Measurements from ENCODE around the gene FGF18. TPM values are rescaled to one million over a fixed set of nuclear protein-coding genes. Genes with fewer than 3 reads are reported as not detected.
"Not testable (repeated sequence)": the region's sequence is repeated elsewhere in the genome, so short reads cannot be mapped to it uniquely, and the experiment has no call there.

FGF18 gene
- total RNA-seq, 1 donor from 2014 or later, result 1.2 TPM

DNA sequence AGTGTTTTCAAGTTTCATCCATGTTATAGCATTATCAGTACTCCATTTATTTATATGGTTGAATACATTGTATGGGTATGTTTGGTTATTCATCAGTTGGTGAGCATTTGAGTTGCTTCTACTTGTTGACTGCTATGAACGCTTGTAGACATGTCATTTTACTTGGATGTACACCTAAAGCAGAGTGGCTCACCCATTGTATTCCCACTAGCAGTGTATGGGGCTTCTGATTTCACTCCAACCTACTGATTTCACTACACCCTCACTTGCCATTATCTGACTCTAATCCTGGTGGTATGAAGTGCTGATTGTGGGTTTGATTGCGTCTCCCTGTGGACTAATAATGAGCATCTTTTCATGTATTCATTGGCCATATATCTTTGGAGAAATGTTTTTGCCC is 22.3 kb upstream of the FGF18 start:
- Histone ChIP-seq H3K27me3 (ENCODE audit: insufficient read depth, low read length) (no peaks in the 10 kb centered on the region), H3K9ac (ENCODE audit: low read length) (no peak overlapping the region), H3K4me3 (ENCODE audit: insufficient read depth, low read depth, low read length) (no peak overlapping the region), H3K9me3 (ENCODE audit: insufficient read depth, low read depth, low read length) (no peaks in the 10 kb centered on the region), H4K20me1 (ENCODE audit: insufficient read depth, low read length) (peaks cover 97% of the 10 kb centered on the region), H3K4me2 (ENCODE audit: low read length) (no peak overlapping the region), H2AFZ (ENCODE audit: low read depth, low read length) (no peak overlapping the region), H3K36me3 (ENCODE audit: insufficient read depth, low read length) (peaks cover 88% of the 10 kb centered on the region), H3K79me2 (ENCODE audit: insufficient read depth, low read length) (peaks cover 97% of the 10 kb centered on the region), H3K27ac (ENCODE audit: low read depth, low read length) (no peak overlapping the region), H3K4me1 (ENCODE audit: insufficient read depth, low read length) (peaks cover 2% of the 10 kb centered on the region)
- H3K9me3 Mint-ChIP-seq (ENCODE audit: unreplicated experiment), result no peaks in the 10 kb centered on the region
- H3K27ac Mint-ChIP-seq (ENCODE audit: unreplicated experiment), result no peak overlapping the region
- H3K4me1 Mint-ChIP-seq (ENCODE audit: low read depth, unreplicated experiment), result peaks cover 11% of the 10 kb centered on the region
- TF ChIP-seq EZH2 (IDR thresholded peaks at IDR 0.05; ENCODE audit: insufficient read depth, low read length), result no peak
- TF ChIP-seq, protein P1, sequence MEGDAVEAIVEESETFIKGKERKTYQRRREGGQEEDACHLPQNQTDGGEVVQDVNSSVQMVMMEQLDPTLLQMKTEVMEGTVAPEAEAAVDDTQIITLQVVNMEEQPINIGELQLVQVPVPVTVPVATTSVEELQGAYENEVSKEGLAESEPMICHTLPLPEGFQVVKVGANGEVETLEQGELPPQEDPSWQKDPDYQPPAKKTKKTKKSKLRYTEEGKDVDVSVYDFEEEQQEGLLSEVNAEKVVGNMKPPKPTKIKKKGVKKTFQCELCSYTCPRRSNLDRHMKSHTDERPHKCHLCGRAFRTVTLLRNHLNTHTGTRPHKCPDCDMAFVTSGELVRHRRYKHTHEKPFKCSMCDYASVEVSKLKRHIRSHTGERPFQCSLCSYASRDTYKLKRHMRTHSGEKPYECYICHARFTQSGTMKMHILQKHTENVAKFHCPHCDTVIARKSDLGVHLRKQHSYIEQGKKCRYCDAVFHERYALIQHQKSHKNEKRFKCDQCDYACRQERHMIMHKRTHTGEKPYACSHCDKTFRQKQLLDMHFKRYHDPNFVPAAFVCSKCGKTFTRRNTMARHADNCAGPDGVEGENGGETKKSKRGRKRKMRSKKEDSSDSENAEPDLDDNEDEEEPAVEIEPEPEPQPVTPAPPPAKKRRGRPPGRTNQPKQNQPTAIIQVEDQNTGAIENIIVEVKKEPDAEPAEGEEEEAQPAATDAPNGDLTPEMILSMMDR (IDR thresholded peaks at IDR 0.05; ENCODE audit: insufficient read depth, low read depth, low read length), result no peak
- DNase-seq (ENCODE audit: low read depth) (no peak), FAIRE-seq (no peak)
- H3K4me3 Mint-ChIP-seq (ENCODE audit: unreplicated experiment), result no peak overlapping the region
- H3K36me3 Mint-ChIP-seq (ENCODE audit: low read depth, unreplicated experiment), result peaks cover 24% of the 10 kb centered on the region
- H3K27me3 Mint-ChIP-seq (ENCODE audit: low read depth, unreplicated experiment), result no peaks in the 10 kb centered on the region

GRCh38 chr5:171397599-171397998 is 21.8 kb upstream of the FGF18 start:
- Histone ChIP-seq H3K36me3 (ENCODE audit: insufficient read depth, low read length) (peaks cover 84% of the 10 kb centered on the region), H3K9ac (ENCODE audit: low read length) (no peak overlapping the region), H3K4me2 (ENCODE audit: low read length) (no peak overlapping the region), H3K79me2 (ENCODE audit: insufficient read depth, low read length) (peaks cover 93% of the 10 kb centered on the region), H3K4me1 (ENCODE audit: insufficient read depth, low read length) (no peaks in the 10 kb centered on the region), H3K4me3 (ENCODE audit: insufficient read depth, low read depth, low read length) (no peak overlapping the region), H2AFZ (ENCODE audit: low read depth, low read length) (no peak overlapping the region), H4K20me1 (ENCODE audit: insufficient read depth, low read length) (peaks cover 93% of the 10 kb centered on the region), H3K27ac (ENCODE audit: low read depth, low read length) (no peak overlapping the region), H3K9me3 (ENCODE audit: insufficient read depth, low read depth, low read length) (no peaks in the 10 kb centered on the region), H3K27me3 (ENCODE audit: insufficient read depth, low read length) (no peaks in the 10 kb centered on the region)
- H3K4me1 Mint-ChIP-seq (ENCODE audit: low read depth, unreplicated experiment), result peaks cover 11% of the 10 kb centered on the region
- FAIRE-seq, result no peak
- peak overlapping the region; percentile 41 for H3K27ac Mint-ChIP-seq (ENCODE audit: unreplicated experiment)
- no peak for DNase-seq (ENCODE audit: low read depth)
- no peak for TF ChIP-seq EZH2 (IDR thresholded peaks at IDR 0.05; ENCODE audit: insufficient read depth, low read length)
- TF ChIP-seq, protein P1 (IDR thresholded peaks at IDR 0.05; ENCODE audit: insufficient read depth, low read depth, low read length), result no peak
- peaks cover 23% of the 10 kb centered on the region for H3K36me3 Mint-ChIP-seq (ENCODE audit: low read depth, unreplicated experiment)
- no peaks in the 10 kb centered on the region for H3K9me3 Mint-ChIP-seq (ENCODE audit: unreplicated experiment)
- H3K4me3 Mint-ChIP-seq (ENCODE audit: unreplicated experiment), result no peak overlapping the region
- H3K27me3 Mint-ChIP-seq (ENCODE audit: low read depth, unreplicated experiment), result no peaks in the 10 kb centered on the region

DNA sequence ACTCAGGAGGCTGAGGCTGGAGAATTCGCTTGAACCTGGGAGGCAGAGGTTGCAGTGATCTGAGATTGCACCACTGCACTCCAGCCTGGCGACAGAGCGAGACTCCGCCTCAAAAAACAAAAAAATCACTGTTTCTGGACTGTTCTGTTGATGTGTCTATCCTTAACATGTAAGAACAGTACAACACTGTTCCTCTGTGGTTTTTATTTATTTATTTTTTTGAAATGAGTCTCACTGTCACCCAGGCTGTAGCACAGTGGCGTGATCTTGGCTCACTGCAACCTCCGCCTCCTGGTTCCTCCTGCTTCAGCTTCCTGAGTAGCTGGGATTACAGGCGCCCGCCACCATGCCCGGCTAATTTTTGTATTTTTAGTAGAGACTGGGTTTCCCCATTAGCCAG is 20.8 kb upstream of the FGF18 start:
- FAIRE-seq; H3K9ac ChIP-seq (ENCODE audit: low read length); H3K27ac ChIP-seq (ENCODE audit: low read depth, low read length); H3K9me3 ChIP-seq (ENCODE audit: insufficient read depth, low read depth, low read length); H3K4me1 ChIP-seq (ENCODE audit: insufficient read depth, low read length); H3K27me3 Mint-ChIP-seq (ENCODE audit: low read depth, unreplicated experiment); H3K4me3 Mint-ChIP-seq (ENCODE audit: unreplicated experiment); DNase-seq (ENCODE audit: low read depth); H3K27ac Mint-ChIP-seq (ENCODE audit: unreplicated experiment); H2AFZ ChIP-seq (ENCODE audit: low read depth, low read length); H3K27me3 ChIP-seq (ENCODE audit: insufficient read depth, low read length); H3K4me3 ChIP-seq (ENCODE audit: insufficient read depth, low read depth, low read length); H3K9me3 Mint-ChIP-seq (ENCODE audit: unreplicated experiment): not testable (repeated sequence)
- Histone ChIP-seq H3K4me2 (ENCODE audit: low read length) (peak overlapping the region; percentile 4), H4K20me1 (ENCODE audit: insufficient read depth, low read length) (peaks cover 83% of the 10 kb centered on the region), H3K79me2 (ENCODE audit: insufficient read depth, low read length) (peaks cover 83% of the 10 kb centered on the region), H3K36me3 (ENCODE audit: insufficient read depth, low read length) (peaks cover 74% of the 10 kb centered on the region)
- peaks cover 21% of the 10 kb centered on the region for H3K36me3 Mint-ChIP-seq (ENCODE audit: low read depth, unreplicated experiment)
- H3K4me1 Mint-ChIP-seq (ENCODE audit: low read depth, unreplicated experiment), result peaks cover 11% of the 10 kb centered on the region
